Endothelial cell of umbilical vein (primary cell): ENCODE measurements around the gene LIPE. TPM values are rescaled to one million over a fixed set of nuclear protein-coding genes. Genes with fewer than 3 reads are reported as not detected.

Source experiments
- BruUV-seq: library from RNA; stranded (reverse); fragments of 400-500 nt; replicated peaks from 2 replicates; lab custom pipeline; 2021; lab: Mats Ljungman, UMichigan
- CTCF ChIA-PET: fragments of 300-600, 350-600 bp; sonication (Branson Sonifier 250); formaldehyde crosslinking; loops from one replicate; lab custom pipeline; 2021; ENCODE audit warnings: antibody characterized with exemption, inconsistent platforms; lab: Charles Lee
- POLR2A ChIA-PET: fragments of 300-600, 350-600 bp; sonication (Branson Sonifier 250); formaldehyde crosslinking; loops from one replicate; lab custom pipeline; 2021; ENCODE audit warnings: antibody characterized with exemption, inconsistent platforms; lab: Charles Lee
- DNase-seq: peaks from one replicate; pipeline ENCODE4 v3.0.0-alpha.2; 2011; ENCODE audit warnings: low read depth, low spot score
- FAIRE-seq: peaks from 2 replicates; lab custom pipeline; 2011; peaks lifted over from hg19 to GRCh38; lab: Jason Lieb, UNC
- H2AFZ ChIP-seq: 2 replicates; pipeline ENCODE4 v1.6.0; 2012; ENCODE audit warnings: low read depth, low read length, control low read depth, inconsistent platforms
- H3K27ac ChIP-seq: 2 replicates; pipeline ENCODE4 v1.5.1; 2011; ENCODE audit warnings: low read depth, mild to moderate bottlenecking, control low read depth, low read length, moderate library complexity; ENCODE audit not compliant: insufficient read depth
- H3K27me3 ChIP-seq, 2 experiments: 2 replicates each; pipeline versions ENCODE4 v1.6.0 to v1.6.1; 2011; ENCODE audit warnings: low read length in 2 of 2, mixed read lengths in 1 of 2; ENCODE audit not compliant: control insufficient read depth in 2 of 2, insufficient read depth in 2 of 2
- H3K36me3 ChIP-seq, 2 experiments: 2 replicates in 1 of 2; 3 replicates in 1 of 2; pipeline ENCODE4 v1.5.1; 2011; ENCODE audit warnings: low read length in 2 of 2, mild to moderate bottlenecking in 1 of 2, moderate library complexity in 1 of 2; ENCODE audit not compliant: control insufficient read depth in 2 of 2, insufficient read depth in 2 of 2; ENCODE audit errors: extremely low read depth in 1 of 2
- H3K4me1 ChIP-seq: 3 replicates; pipeline ENCODE4 v1.5.1; 2011; ENCODE audit warnings: mild to moderate bottlenecking, low read length; ENCODE audit not compliant: control insufficient read depth, insufficient read depth; ENCODE audit errors: extremely low read depth
- H3K4me2 ChIP-seq: 2 replicates; pipeline ENCODE4 v1.6.1; 2011; ENCODE audit warnings: low read length, control low read depth, mixed read lengths; ENCODE audit not compliant: insufficient read depth
- H3K4me3 ChIP-seq, 3 experiments: fragments of 200-600 bp in 1 of 3; sonication (generic), shearing (Covaris generic) in 1 of 3; replicated peaks in 1 of 3; 2 replicates each; pipeline ENCODE4 v1.5.1; 2011 to 2016; ENCODE audit warnings: control low read depth in 3 of 3, low read length in 3 of 3, mild to moderate bottlenecking in 2 of 3, inconsistent platforms in 1 of 3, low read depth in 1 of 3, moderate library complexity in 1 of 3; ENCODE audit not compliant: insufficient read depth in 1 of 3
- H3K79me2 ChIP-seq: 2 replicates; pipeline ENCODE4 v1.6.0; 2012; ENCODE audit warnings: low read length, inconsistent platforms; ENCODE audit not compliant: control insufficient read depth, insufficient read depth
- H3K9ac ChIP-seq: replicated peaks from 2 replicates; pipeline ENCODE3; 2011; ENCODE audit warnings: low read length, control low read depth; ENCODE audit not compliant: insufficient read depth; ENCODE audit errors: extremely low read depth
- H3K9me1 ChIP-seq: replicated peaks from 3 replicates; pipeline ENCODE4 v1.6.0; 2011; ENCODE audit warnings: mild to moderate bottlenecking, low read length; ENCODE audit not compliant: control insufficient read depth, insufficient read depth; ENCODE audit errors: extremely low read depth
- H3K9me3 ChIP-seq: replicated peaks from 2 replicates; pipeline ENCODE4 v1.5.1; 2012; ENCODE audit warnings: low read length, inconsistent platforms; ENCODE audit not compliant: control insufficient read depth, insufficient read depth
- H4K20me1 ChIP-seq: replicated peaks from 2 replicates; pipeline ENCODE3; 2011; ENCODE audit warnings: mild to moderate bottlenecking, low read length; ENCODE audit not compliant: control insufficient read depth, insufficient read depth; ENCODE audit errors: extremely low read depth
- GATA2 ChIP-seq: IDR thresholded peaks from 2 replicates; pipeline ENCODE4 v1.7.0; 2011; ENCODE audit warnings: low read depth, mild to moderate bottlenecking, moderate library complexity, mixed read lengths, low read length; ENCODE audit not compliant: insufficient read length, insufficient read depth
- JUN ChIP-seq: IDR thresholded peaks from 2 replicates; pipeline ENCODE4 v1.6.1; 2011; ENCODE audit warnings: borderline replicate concordance, low read depth; ENCODE audit not compliant: insufficient read length, insufficient read depth
- MAX ChIP-seq: IDR thresholded peaks from 2 replicates; pipeline ENCODE4 v1.6.1; 2011; ENCODE audit not compliant: insufficient read depth, insufficient read length
- MYC ChIP-seq: IDR thresholded peaks from one replicate; pipeline ENCODE4 v1.6.1; 2011; ENCODE audit warnings: mild to moderate bottlenecking, low read depth, low read length
- POLR2A ChIP-seq: IDR thresholded peaks from 2 replicates; pipeline ENCODE4 v1.6.1; 2012; ENCODE audit warnings: low read depth, mild to moderate bottlenecking, control low read depth, low read length
- POLR2AphosphoS5 ChIP-seq: IDR thresholded peaks from 2 replicates; pipeline ENCODE4 v1.6.1; 2012; ENCODE audit warnings: low read depth, mild to moderate bottlenecking, control low read depth, low read length, moderate library complexity; ENCODE audit not compliant: insufficient read depth
- dilution Hi-C: fragments of 300-500 bp; cut with MboI; formaldehyde crosslinking; loops from one replicate; pipeline ENCODE4 v1.15.0; 2019; ENCODE audit warnings: low sequenced_read_pairs; ENCODE audit not compliant: extremely low pct_ligation_motif_present
- intact Hi-C: fragments of 100-400 bp; cut with micrococcal nuclease; formaldehyde crosslinking; loops from one replicate; pipeline ENCODE4 v1.10.0; 2022
- polyA plus RNA-seq, 4 experiments: library from polyadenylated mRNA; depleted of rRNA in 3 of 4; stranded (reverse) in 3 of 4; unstranded in 1 of 4; fragments of >200 nt; gene quantifications; 2 replicates each; pipeline versions ENCODE4 v1.2.1 to v1.2.3, GENCODE V29; 2011 to 2012; ENCODE audit warnings: missing spikeins in 1 of 4
- total RNA-seq: library from RNA; stranded (reverse); gene quantifications from 2 replicates; pipeline ENCODE4 v1.2.3, GENCODE V29; 2021
- TF ChIP-seq, protein P1 (sequence below), 2 donors: IDR thresholded peaks; 1 replicate in 1 of 2; 2 replicates in 1 of 2; pipeline ENCODE4 v1.5.1; 2011; ENCODE audit warnings: low read length in 2 of 2, mild to moderate bottlenecking in 2 of 2, moderate library complexity in 2 of 2, control low read depth in 1 of 2, inconsistent platforms in 1 of 2, low read depth in 1 of 2; ENCODE audit not compliant: insufficient read depth in 1 of 2; ENCODE audit errors: extremely low read depth in 1 of 2

The LIPE gene
- total and polyA plus RNA-seq, 2 donors (not counting 3 experiments of a cell fraction or from before 2014, with no cell fraction given): 3.8 to 13.5 TPM

GRCh38 chr19:42445948-42446347 lies 18.8 kb upstream of the LIPE start:
- FAIRE-seq (no peak), DNase-seq (no peak)
- no peaks in the 10 kb centered on the region for H3K9me1 ChIP-seq
- H2AFZ ChIP-seq: no peak overlapping the region
- dilution Hi-C loops (no loop called here), intact Hi-C loops (no loop called here)
- no peaks in the 10 kb centered on the region for H4K20me1 ChIP-seq
- no peak overlapping the region for H3K27ac ChIP-seq
- H3K27me3 ChIP-seq: peaks cover 8 to 12% of the 10 kb centered on the region in 2 experiments
- no peak overlapping the region for H3K4me2 ChIP-seq
- no peak overlapping the region for H3K9ac ChIP-seq
- CTCF ChIA-PET: interaction anchor here (0.9 to 1.6 kb wide), 2 partner anchors 12 to 84 kb away, joined by 3 to 7 read pairs; no protein-coding TSS in a partner anchor
- no peaks in the 10 kb centered on the region for H3K9me3 ChIP-seq
- no peak overlapping the region for H3K4me3 ChIP-seq
- POLR2A ChIA-PET: no interaction called here
- no TSS peak for BruUV-seq
- H3K36me3 ChIP-seq: no peaks in the 10 kb centered on the region
- TF ChIP-seq MAX: no peak
- TF ChIP-seq POLR2AphosphoS5: no peak
- no peak for TF ChIP-seq GATA2
- TF ChIP-seq JUN: no peak
- TF ChIP-seq POLR2A: no peak
- TF ChIP-seq, protein P1, sequence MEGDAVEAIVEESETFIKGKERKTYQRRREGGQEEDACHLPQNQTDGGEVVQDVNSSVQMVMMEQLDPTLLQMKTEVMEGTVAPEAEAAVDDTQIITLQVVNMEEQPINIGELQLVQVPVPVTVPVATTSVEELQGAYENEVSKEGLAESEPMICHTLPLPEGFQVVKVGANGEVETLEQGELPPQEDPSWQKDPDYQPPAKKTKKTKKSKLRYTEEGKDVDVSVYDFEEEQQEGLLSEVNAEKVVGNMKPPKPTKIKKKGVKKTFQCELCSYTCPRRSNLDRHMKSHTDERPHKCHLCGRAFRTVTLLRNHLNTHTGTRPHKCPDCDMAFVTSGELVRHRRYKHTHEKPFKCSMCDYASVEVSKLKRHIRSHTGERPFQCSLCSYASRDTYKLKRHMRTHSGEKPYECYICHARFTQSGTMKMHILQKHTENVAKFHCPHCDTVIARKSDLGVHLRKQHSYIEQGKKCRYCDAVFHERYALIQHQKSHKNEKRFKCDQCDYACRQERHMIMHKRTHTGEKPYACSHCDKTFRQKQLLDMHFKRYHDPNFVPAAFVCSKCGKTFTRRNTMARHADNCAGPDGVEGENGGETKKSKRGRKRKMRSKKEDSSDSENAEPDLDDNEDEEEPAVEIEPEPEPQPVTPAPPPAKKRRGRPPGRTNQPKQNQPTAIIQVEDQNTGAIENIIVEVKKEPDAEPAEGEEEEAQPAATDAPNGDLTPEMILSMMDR (IDR thresholded peaks at IDR 0.05; ENCODE audit: extremely low read depth in 1 of 2, insufficient read depth in 1 of 2, low read depth in 1 of 2, low read length in 2 of 2): no peak
- TF ChIP-seq MYC: no peak
- H3K79me2 ChIP-seq: no peaks in the 10 kb centered on the region
- H3K4me1 ChIP-seq: peaks cover 7% of the 10 kb centered on the region
